GM19397 (cell line): ENCODE measurements around the gene KCNS1.

Source experiments
- ATAC-seq: cut with Tn5 transposase; IDR thresholded peaks from one replicate; pipeline ENCODE4 v1.9.1; 2021; ENCODE audit warnings: mild to moderate bottlenecking, moderate library complexity; ENCODE audit not compliant: unreplicated experiment

Gene KCNS1

DNA sequence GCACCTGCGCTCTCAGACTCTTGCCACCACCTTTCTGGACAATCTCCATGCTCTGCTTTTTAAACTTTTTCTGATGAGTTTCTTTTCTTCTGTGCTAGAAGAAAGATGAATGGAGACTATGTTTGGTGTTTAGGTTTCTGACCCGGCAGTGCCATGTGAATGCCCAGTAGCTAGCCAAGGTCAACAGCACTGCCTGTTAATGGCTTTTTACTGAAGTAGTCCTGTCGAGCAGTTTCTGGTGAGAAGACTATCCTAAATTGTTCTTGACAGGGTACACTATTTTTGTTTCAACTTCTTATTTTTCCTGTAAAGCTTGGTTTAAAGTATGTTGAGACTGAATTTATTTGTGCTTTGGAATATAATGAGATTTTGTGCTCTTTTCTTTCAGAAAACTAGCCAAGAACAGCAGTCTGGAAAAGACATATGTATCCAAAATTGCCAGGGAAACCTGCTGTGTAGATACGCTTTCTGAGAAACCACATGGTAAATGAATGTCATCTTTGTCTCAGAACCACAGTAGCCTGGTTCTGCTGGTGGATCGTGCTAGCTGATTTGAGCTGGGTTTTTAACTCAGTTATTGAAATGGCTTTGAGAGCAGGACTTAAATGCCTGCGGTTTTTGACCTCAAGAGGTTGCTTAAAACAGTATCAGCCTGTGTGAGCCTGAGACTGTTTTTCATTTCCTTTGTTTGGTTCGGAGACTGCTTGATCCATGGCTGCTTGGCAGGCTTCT lies 48.1 kb downstream of the KCNS1 start:
- ATAC-seq = peak; percentile 69

- ATAC-seq = no peak
These were observed 49.5 kb downstream of the KCNS1 start for GRCh38 chr20:45051204-45052060.

DNA sequence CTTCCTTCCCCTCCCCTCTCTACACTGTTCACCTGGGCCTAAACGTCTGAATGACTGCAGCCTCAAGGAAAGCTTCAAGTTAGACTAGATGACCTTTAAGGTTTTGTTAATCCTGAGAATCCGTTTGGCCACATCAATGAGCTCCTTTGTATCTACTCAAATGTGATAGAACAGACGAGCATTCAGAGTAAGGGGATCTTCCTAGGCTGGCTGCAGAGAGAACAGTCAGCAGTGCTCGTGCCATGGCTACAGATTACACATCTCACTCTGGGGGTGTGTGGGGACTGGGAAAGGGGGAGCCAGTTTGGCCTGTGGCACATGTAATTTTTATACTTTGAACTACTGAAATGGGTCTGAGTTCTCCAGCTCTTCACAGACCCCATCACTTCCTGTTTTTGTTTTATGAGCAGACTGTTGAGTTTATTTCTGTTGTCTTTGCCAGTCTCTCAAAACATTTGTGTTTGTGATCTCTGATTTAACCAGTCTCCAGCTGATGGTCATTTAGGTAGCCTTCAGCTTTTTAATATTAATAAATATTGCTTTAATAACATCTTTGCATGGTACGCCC lies 50.9 kb downstream of the KCNS1 start:
- no peak for ATAC-seq

DNA sequence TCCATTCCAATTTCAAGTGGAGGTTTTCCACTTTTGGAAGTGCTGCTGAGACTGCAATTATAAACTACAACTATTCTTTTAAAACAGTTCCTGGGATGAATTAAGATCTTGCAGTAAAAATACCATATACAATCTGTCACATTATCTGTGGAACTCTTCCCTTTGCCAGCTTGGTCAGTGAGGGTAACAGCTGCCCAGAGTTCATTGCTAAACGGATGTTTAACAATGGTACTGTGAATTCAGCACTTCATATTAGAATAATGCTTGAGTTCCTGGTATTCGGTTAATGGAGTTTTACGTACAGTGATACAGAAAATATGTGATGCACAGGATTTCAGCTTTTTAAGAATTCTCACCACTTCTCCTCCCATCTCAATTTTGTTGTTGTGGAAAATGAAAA lies 51.5 kb downstream of the KCNS1 start:
- ATAC-seq = no peak

DNA sequence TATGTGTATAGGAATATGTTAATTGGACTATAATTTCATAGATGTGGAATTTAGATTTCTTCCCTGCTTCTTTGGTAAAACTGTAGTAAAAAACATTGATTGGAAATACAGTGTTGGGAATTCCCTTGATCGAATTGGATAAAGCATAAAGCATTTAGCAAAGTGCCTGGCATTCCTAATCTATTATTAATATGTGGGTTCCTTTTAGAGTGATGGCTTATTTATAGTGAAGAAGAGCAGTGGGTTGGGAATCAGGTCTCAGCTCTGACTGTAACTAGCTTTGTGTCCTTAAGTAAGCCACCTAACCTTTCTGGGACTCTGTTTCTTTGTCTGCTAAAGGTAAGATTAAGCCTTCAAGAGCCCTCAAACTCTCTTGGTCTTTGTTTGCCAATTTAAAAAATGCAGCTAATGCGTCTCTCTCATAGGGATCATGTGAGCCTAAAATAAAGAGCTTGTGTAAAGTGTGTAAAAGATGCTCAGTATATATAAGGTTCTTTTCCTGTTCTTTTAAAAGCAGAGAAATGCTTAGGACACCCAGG lies 53.3 kb downstream of the KCNS1 start:
- no peak for ATAC-seq

DNA sequence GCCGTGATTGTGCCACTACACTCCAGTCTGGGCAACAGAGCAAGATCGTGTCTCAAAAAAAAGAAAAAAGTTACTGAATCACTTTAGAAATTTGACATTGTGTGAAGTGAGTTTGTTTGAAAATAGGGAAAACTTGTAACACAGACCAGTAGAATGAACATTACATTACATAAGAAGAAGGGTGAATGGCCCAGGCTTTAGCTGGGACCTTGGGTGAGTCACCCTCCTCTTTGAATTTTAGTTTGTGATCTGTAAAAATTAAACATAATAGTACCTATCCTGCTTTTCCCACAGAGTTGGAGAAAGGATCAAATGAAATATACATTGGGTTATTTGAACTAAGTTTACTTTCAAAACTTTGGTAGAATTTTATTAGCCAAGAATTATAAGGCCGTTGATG lies 56.3 kb downstream of the KCNS1 start:
- no peak for ATAC-seq

- ATAC-seq = no peak
These were observed 56.8 kb downstream of the KCNS1 start for GRCh38 chr20:45044084-45044573.

GRCh38 chr20:45042978-45043377 lies 57.9 kb downstream of the KCNS1 start:
- no peak for ATAC-seq
